ENCODE data around the gene CLDN2.
"Not testable (repeated sequence)": the region's sequence is repeated elsewhere in the genome, so short reads cannot be mapped to it uniquely, and the experiment has no call there.

Gene CLDN2

GRCh38 chrX:106955004-106955772 is 35.0 kb downstream of the CLDN2 start:
- in situ Hi-C loops (cut with MboI; ENCODE audit: low sequenced_read_pairs): no loop called here
- Histone ChIP-seq H3K36me3 (replicated peaks) (peaks cover 57% of the 10 kb centered on the region), H3K4me1 (peaks cover 3% of the 10 kb centered on the region), H3K9me3 (no peaks in the 10 kb centered on the region), H3K4me3 (no peak overlapping the region), H3K27me3 (ENCODE audit: low read depth) (no peaks in the 10 kb centered on the region)
- DNase-seq (ENCODE audit: low spot score in 2 of 2): no peak

DNA sequence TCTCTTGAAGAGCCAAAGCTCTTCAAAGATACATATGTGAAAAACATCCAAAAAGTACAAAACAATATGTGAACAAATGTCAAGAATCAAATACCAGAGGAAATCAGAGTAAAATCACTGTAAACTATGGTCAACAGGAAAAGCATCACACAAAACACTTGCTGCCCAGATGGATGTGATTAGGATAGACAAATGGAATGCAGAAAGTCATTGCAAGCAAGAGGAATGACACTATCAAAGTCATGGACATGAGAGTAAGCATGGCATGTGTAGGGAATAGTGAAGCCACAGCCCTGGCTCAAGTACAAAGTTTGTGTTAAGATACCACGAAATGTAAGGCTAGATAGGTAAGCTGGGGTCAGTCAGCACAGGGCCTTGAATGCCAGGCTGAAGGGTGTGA is 37.7 kb downstream of the CLDN2 start:
- H3K4me3 ChIP-seq: no peak overlapping the region
- no peaks in the 10 kb centered on the region for H3K9me3 ChIP-seq
- in situ Hi-C loops (cut with MboI; ENCODE audit: low sequenced_read_pairs): no loop called here
- peaks cover 70% of the 10 kb centered on the region for H3K36me3 ChIP-seq (replicated peaks)
- DNase-seq (ENCODE audit: low spot score in 2 of 2): no peak
- H3K27me3 ChIP-seq (ENCODE audit: low read depth): no peaks in the 10 kb centered on the region
- peaks cover 3% of the 10 kb centered on the region; the same call in 1 of the 2 replicates for H3K4me1 ChIP-seq

- H3K36me3 ChIP-seq (replicated peaks): peaks cover 54% of the 10 kb centered on the region
- no peak for DNase-seq (ENCODE audit: low spot score in 2 of 2)
- no peak overlapping the region for H3K4me3 ChIP-seq
- H3K27me3 ChIP-seq (ENCODE audit: low read depth): no peaks in the 10 kb centered on the region
- no peaks in the 10 kb centered on the region for H3K9me3 ChIP-seq
- H3K4me1 ChIP-seq: no peaks in the 10 kb centered on the region
- in situ Hi-C loops (cut with MboI; ENCODE audit: low sequenced_read_pairs): no loop called here
Measured at GRCh38 chrX:106959901-106960300, 39.7 kb downstream of the CLDN2 start.

GRCh38 chrX:106963111-106963510 is 42.9 kb downstream of the CLDN2 start:
- in situ Hi-C loops (cut with MboI; ENCODE audit: low sequenced_read_pairs): no loop called here
- no peak for DNase-seq (ENCODE audit: low spot score in 2 of 2)
- H3K27me3 ChIP-seq (ENCODE audit: low read depth): no peaks in the 10 kb centered on the region

DNA sequence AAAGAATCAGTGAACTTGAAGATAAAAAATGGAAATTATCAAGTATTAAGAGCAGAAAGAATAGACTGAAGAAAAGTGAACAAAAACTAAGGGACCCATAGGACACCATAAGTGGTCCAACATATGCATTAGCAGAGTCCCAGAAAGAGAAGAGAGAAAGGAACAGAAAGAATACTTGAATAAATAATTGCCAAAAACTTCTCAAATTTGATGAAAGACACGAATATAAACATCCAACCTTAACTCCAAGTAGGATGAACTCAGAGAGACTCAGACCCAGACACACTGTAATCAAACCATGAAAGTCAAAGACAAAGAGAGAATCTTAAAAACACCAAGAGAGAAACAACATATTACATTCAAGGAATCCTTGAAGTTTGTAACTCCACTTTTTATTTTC is 44.1 kb downstream of the CLDN2 start:
- Histone ChIP-seq H3K4me1 (no peaks in the 10 kb centered on the region), H3K4me3 (no peak overlapping the region), H3K9me3 (no peaks in the 10 kb centered on the region), H3K27me3 (ENCODE audit: low read depth) (no peaks in the 10 kb centered on the region), H3K36me3 (replicated peaks) (peaks cover 22% of the 10 kb centered on the region)
- DNase-seq (ENCODE audit: low spot score in 2 of 2): no peak
- in situ Hi-C loops (cut with MboI; ENCODE audit: low sequenced_read_pairs): no loop called here

More at GRCh38 chrX:106963111-106963510, 42.9 kb downstream of the CLDN2 start:
- H3K4me3 ChIP-seq: no peak overlapping the region
- peaks cover 32% of the 10 kb centered on the region for H3K36me3 ChIP-seq (replicated peaks)
- H3K4me1 ChIP-seq: no peaks in the 10 kb centered on the region
- no peaks in the 10 kb centered on the region for H3K9me3 ChIP-seq

DNA sequence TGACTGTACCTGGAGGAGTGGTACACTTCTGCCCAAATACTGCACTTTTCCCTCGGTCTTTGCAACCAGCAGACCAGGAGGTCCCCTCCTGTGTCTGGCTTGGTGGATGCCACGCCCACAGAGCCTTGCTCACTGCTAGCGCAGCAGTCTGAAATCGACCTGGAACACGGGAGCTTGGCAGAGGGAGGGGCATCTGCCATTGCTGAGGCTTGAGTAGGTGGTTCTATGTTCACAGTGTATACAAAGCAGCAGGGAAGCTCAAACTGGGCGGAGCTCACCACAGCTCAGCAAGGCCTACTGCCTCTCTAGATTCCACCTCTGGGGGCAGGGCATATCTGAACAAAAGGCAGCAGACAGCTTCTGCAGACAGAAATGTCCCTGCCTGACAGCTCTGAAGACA is 46.3 kb downstream of the CLDN2 start:
- H3K27me3 ChIP-seq (ENCODE audit: low read depth); H3K9me3 ChIP-seq; in situ Hi-C loops (cut with MboI; ENCODE audit: low sequenced_read_pairs); H3K4me1 ChIP-seq; H3K4me3 ChIP-seq: not testable (repeated sequence)
- peaks cover 12% of the 10 kb centered on the region for H3K36me3 ChIP-seq (replicated peaks)
- peak in 1 of 2 experiments; percentile 33 for DNase-seq (ENCODE audit: low spot score in 2 of 2)

DNA sequence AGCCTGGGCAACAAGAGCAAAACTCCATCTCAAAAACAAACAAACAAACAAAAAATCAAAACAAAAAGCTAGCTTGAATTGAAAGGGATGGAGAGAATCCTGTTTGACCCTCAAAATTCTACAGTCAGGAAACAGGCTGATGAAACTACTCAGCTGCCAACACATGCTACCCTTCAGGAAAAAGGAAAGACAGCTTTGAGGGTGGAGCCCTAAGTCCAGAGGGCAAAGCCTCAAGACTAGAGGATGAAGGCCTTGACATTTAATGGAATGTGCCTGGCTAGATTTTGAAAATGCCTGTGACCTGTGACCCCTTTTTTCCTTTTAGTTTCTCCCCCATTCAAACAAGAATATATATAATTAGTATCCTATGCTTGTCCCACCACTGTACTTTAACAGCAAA is 52.7 kb downstream of the CLDN2 start:
- in situ Hi-C loops (cut with MboI; ENCODE audit: low sequenced_read_pairs): no loop called here
- no peak for DNase-seq (ENCODE audit: low spot score in 2 of 2)
- no peaks in the 10 kb centered on the region for H3K27me3 ChIP-seq (ENCODE audit: low read depth)
- H3K4me1 ChIP-seq: peaks cover 12% of the 10 kb centered on the region
- no peaks in the 10 kb centered on the region; the same call in 1 of the 2 replicates for H3K36me3 ChIP-seq (replicated peaks)
- H3K9me3 ChIP-seq: no peaks in the 10 kb centered on the region
- H3K4me3 ChIP-seq: no peak overlapping the region

DNA sequence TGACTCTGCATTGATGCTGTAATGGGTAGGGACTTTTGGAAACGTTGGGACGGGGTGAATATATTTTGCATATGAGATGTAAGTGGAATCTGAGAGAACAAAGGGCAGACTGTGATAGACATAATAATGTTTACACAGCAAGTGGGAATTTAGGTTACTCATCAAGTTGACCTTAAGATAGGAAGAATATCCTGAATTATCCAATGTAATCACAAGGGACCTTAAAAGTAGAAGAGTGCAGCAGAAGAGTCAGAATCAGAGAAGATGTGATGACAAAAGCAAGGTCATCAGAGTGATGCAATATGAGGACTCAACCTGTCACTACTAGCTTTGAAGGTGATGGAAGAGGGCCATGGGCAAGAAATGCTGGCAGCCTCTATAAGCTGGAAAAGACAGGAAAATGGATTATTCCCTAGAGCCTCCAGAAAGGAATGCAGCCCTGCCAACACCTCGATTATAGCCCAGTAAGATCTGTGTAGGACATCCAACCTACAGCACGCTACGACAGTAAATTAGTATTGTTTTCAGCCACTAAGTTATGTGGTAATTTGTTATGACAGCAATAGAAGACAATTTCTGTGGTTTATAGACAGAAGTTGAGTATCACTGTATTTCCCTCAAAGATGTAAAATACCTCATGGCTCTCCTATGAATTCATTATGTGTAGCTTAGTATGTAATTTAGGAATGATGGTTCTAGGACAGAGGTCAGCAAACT is 53.4 kb downstream of the CLDN2 start:
- Histone ChIP-seq H3K4me1 (peaks cover 12% of the 10 kb centered on the region), H3K36me3 (replicated peaks) (no peaks in the 10 kb centered on the region; the same call in 1 of the 2 replicates), H3K9me3 (no peaks in the 10 kb centered on the region), H3K4me3 (no peak overlapping the region), H3K27me3 (ENCODE audit: low read depth) (no peaks in the 10 kb centered on the region)
- DNase-seq (ENCODE audit: low spot score in 2 of 2): no peak
- in situ Hi-C loops (cut with MboI; ENCODE audit: low sequenced_read_pairs): no loop called here

- Histone ChIP-seq H3K9me3 (no peaks in the 10 kb centered on the region), H3K36me3 (replicated peaks) (peaks cover 6% of the 10 kb centered on the region), H3K4me3 (no peak overlapping the region), H3K27me3 (ENCODE audit: low read depth) (no peaks in the 10 kb centered on the region), H3K4me1 (peaks cover 12% of the 10 kb centered on the region)
- in situ Hi-C loops (cut with MboI; ENCODE audit: low sequenced_read_pairs): loop anchor here (25.0 kb wide), 1 partner anchor 811 kb away; the partner anchor contains the start of genes NCBP2L and TSC22D3
- DNase-seq (ENCODE audit: low spot score in 2 of 2): no peak
Measured at GRCh38 chrX:106976416-106976815, 56.2 kb downstream of the CLDN2 start.
